K562 (cell line): Measurements from ENCODE around the gene PPARG. TPM values are rescaled to one million over a fixed set of nuclear protein-coding genes. Genes with fewer than 3 reads are reported as not detected.

Source experiments
- ATAC-seq: fragments of 200-7000 bp; cut with Tn5 transposase; 3 replicates; pipeline ENCODE4 v1.9.1; 2020; ENCODE audit warnings: moderate library complexity
- BruUV-seq: library from RNA; stranded (reverse); fragments of 400-500 nt; replicated peaks from 2 replicates; lab custom pipeline; 2021; lab: Mats Ljungman, UMichigan
- CTCF ChIA-PET: fragments of 300-600 bp; formaldehyde crosslinking; extraction: SDS; loops from one replicate; lab custom pipeline; 2021; ENCODE audit warnings: low intra/inter-chr PET ratio; lab: Yijun Ruan, JAX
- POLR2A ChIA-PET: fragments of 300-600, 350-650 bp; sonication (Branson Sonifier 250); formaldehyde crosslinking; extraction: SDS; loops from one replicate; lab custom pipeline; 2021; ENCODE audit warnings: antibody characterized with exemption, inconsistent platforms; lab: Yijun Ruan, JAX
- DNase-seq, 4 experiments: peaks; one replicate each; pipeline versions ENCODE4 v3.0.0 to v3.0.0-alpha.2; 2011 to 2018; ENCODE audit warnings: low spot score in 3 of 4, mixed read lengths in 3 of 4; ENCODE audit errors: extremely low read depth in 1 of 4
- FAIRE-seq: peaks from 2 replicates; lab custom pipeline; 2011; peaks lifted over from hg19 to GRCh38; lab: Jason Lieb, UNC
- H2AFZ ChIP-seq: 2 replicates; pipeline ENCODE4 v1.6.0; 2011; ENCODE audit warnings: low read depth, low read length, control low read depth, inconsistent platforms
- H3K27ac ChIP-seq: fragments of 200-600 bp; 3 replicates; pipeline ENCODE4 v1.8.0; 2011; ENCODE audit warnings: low read depth, mild to moderate bottlenecking, control low read depth, inconsistent platforms, low read length, moderate library complexity, mixed read lengths; ENCODE audit errors: extremely low read depth
- H3K27me3 ChIP-seq, 2 experiments: fragments of 300-600 bp in 1 of 2; 2 replicates in 1 of 2; 3 replicates in 1 of 2; pipeline versions ENCODE4 v1.6.0 to v1.8.0; 2011; ENCODE audit warnings: inconsistent platforms in 2 of 2, low read length in 2 of 2, mild to moderate bottlenecking in 1 of 2, mixed read lengths in 1 of 2, moderate library complexity in 1 of 2; ENCODE audit not compliant: control insufficient read depth in 2 of 2, insufficient read depth in 2 of 2
- H3K36me3 ChIP-seq: fragments of 300-600 bp; 3 replicates; pipeline ENCODE4 v1.8.0; 2011; ENCODE audit warnings: mild to moderate bottlenecking, low read length, inconsistent platforms; ENCODE audit not compliant: control insufficient read depth, insufficient read depth
- H3K4me1 ChIP-seq, 2 experiments: fragments of 200-600 bp in 1 of 2; replicated peaks in 1 of 2; 2 replicates in 1 of 2; 3 replicates in 1 of 2; pipeline versions ENCODE4 v1.5.1 to v1.8.0; 2011; ENCODE audit warnings: inconsistent platforms in 2 of 2, low read length in 2 of 2, mild to moderate bottlenecking in 1 of 2, mixed read lengths in 1 of 2, moderate library complexity in 1 of 2; ENCODE audit not compliant: control insufficient read depth in 2 of 2, insufficient read depth in 2 of 2
- H3K4me2 ChIP-seq: 2 replicates; pipeline ENCODE4 v1.6.1; 2011; ENCODE audit warnings: low read length, control low read depth, inconsistent platforms, mixed read lengths; ENCODE audit not compliant: insufficient read depth
- H3K4me3 ChIP-seq: fragments of 200-600 bp; sonication (generic), shearing (Covaris generic); 2 replicates; pipeline ENCODE4 v1.5.1; 2016; ENCODE audit warnings: control low read depth, inconsistent platforms
- H3K79me2 ChIP-seq: fragments of 200-600 bp; 3 replicates; pipeline ENCODE4 v1.8.0; 2011; ENCODE audit warnings: low read length, inconsistent platforms; ENCODE audit not compliant: control insufficient read depth, insufficient read depth
- H3K9ac ChIP-seq, 2 experiments: 2 replicates each; pipeline versions ENCODE4 v1.6.0 to v1.6.1; 2011; ENCODE audit warnings: low read depth in 2 of 2, low read length in 2 of 2, control low read depth in 1 of 2, inconsistent platforms in 1 of 2, mild to moderate bottlenecking in 1 of 2, mixed read lengths in 1 of 2; ENCODE audit not compliant: insufficient read depth in 1 of 2
- H3K9me1 ChIP-seq: one replicate; pipeline ENCODE4 v1.6.0; 2011; ENCODE audit warnings: inconsistent platforms, mild to moderate bottlenecking, low read length, moderate library complexity; ENCODE audit not compliant: control insufficient read depth, insufficient read depth
- H3K9me3 ChIP-seq: replicated peaks from 2 replicates; pipeline ENCODE4 v1.5.1; 2011; ENCODE audit warnings: low read depth, low read length, inconsistent platforms; ENCODE audit not compliant: control insufficient read depth, insufficient read depth
- H4K20me1 ChIP-seq: replicated peaks from 2 replicates; pipeline ENCODE4 v1.6.1; 2011; ENCODE audit warnings: low read length, inconsistent platforms, mixed read lengths; ENCODE audit not compliant: control insufficient read depth, insufficient read depth
- BCL6 ChIP-seq: fragments of 250-450 bp; sonication (Bioruptor Pico); IDR thresholded peaks from 2 replicates; pipeline ENCODE4 v1.4.0; 2020
- BRF1 ChIP-seq: IDR thresholded peaks from 3 replicates; pipeline ENCODE4 v1.6.1; 2011; ENCODE audit warnings: borderline replicate concordance, mild to moderate bottlenecking; ENCODE audit not compliant: insufficient read length; ENCODE audit errors: extremely low read depth
- CREB5 ChIP-seq: fragments of 250-450 bp; sonication (Bioruptor Pico); IDR thresholded peaks from 2 replicates; pipeline ENCODE4 v1.5.0; 2020; ENCODE audit warnings: mild to moderate bottlenecking
- GATAD2A ChIP-seq: fragments of 450-650 bp; IDR thresholded peaks from 2 replicates; pipeline ENCODE4 v1.6.1; 2017
- HMGXB4 ChIP-seq: sonication (generic); formaldehyde crosslinking; IDR thresholded peaks from 2 replicates; pipeline ENCODE4 v1.8.1; 2023; ENCODE audit warnings: mild to moderate bottlenecking, missing genetic modification reagents
- PHTF2 ChIP-seq: fragments of 250-450 bp; sonication (Bioruptor Pico); IDR thresholded peaks from 2 replicates; pipeline ENCODE4 v1.5.0; 2021; ENCODE audit warnings: mild to moderate bottlenecking
- PTRF ChIP-seq: fragments of 450-650 bp; IDR thresholded peaks from 2 replicates; pipeline ENCODE4 v1.6.1; 2016; ENCODE audit warnings: mild to moderate bottlenecking, missing genetic modification characterization, missing compliant biosample characterization
- RREB1 ChIP-seq: fragments of 250-450 bp; sonication (Bioruptor Pico); IDR thresholded peaks from 2 replicates; pipeline ENCODE4 v1.4.0; 2020
- ZBTB49 ChIP-seq: sonication (generic); formaldehyde crosslinking; IDR thresholded peaks from 2 replicates; pipeline ENCODE4 v1.8.0; 2022; ENCODE audit warnings: missing genetic modification reagents, mild to moderate bottlenecking, borderline replicate concordance
- ZNF184 ChIP-seq: sonication (generic); formaldehyde crosslinking; IDR thresholded peaks from 2 replicates; pipeline ENCODE4 v1.5.0; 2020; ENCODE audit warnings: missing genetic modification reagents
- ZNF668 ChIP-seq: fragments of 250-450 bp; sonication (Bioruptor Pico); IDR thresholded peaks from 2 replicates; pipeline ENCODE4 v1.8.0; 2022; ENCODE audit warnings: mild to moderate bottlenecking, inconsistent platforms
- WGBS: fragments of 100-300 bp; shearing (Covaris generic); methylation state at CpG from one replicate; pipeline ENCODE4 v1.1.6; 2016; ENCODE audit warnings: low coverage, mixed read lengths; ENCODE audit not compliant: insufficient coverage; ENCODE audit errors: missing lambda C conversion rate; 5-methylcytosine and 5-hydroxymethylcytosine counted together
- in situ Hi-C: fragments of 300-500 bp; cut with MboI; formaldehyde crosslinking; loops from 4 replicates; pipeline ENCODE4 v1.15.0; 2018; ENCODE audit warnings: inconsistent platforms, mixed read lengths
- intact Hi-C: fragments of 100-400 bp; cut with micrococcal nuclease; formaldehyde crosslinking; loops from 2 replicates; pipeline ENCODE4 v1.14.2; 2022
- polyA plus RNA-seq, 8 experiments: library from polyadenylated mRNA; depleted of rRNA in 4 of 8; stranded (reverse) in 5 of 8; unstranded in 3 of 8; fragments of >200 nt; fragmentation: Nextera tagmentation in 2 of 8; fragmentation: Illumina TruSeq in 1 of 8; extraction: Ambion mirVana in 2 of 8; extraction: Trizol in 1 of 8; gene quantifications; 2 replicates each; pipeline versions ENCODE4 v1.2.1 to v1.2.3, GENCODE V29; 2011 to 2014; ENCODE audit warnings: inconsistent platforms in 1 of 8, missing spikeins in 1 of 8
- total RNA-seq, 7 experiments: library from RNA; depleted of rRNA in 6 of 7; stranded (reverse); fragments of >200 nt in 6 of 7; fragmentation: Illumina TruSeq in 2 of 7; extraction: Trizol in 2 of 7; gene quantifications; 2 replicates each; pipeline versions ENCODE4 v1.2.1 to v1.2.3, GENCODE V29; 2011 to 2021; ENCODE audit warnings: low replicate concordance in 1 of 7

The PPARG gene
- total and polyA plus RNA-seq, 9 of the 15 experiments (the other 6 are each of a cell fraction or from before 2014, with no cell fraction given), result not detected

- Histone ChIP-seq H2AFZ (no peak overlapping the region), H3K79me2 (no peaks in the 10 kb centered on the region), H3K36me3 (no peaks in the 10 kb centered on the region), H3K4me3 (no peak overlapping the region), H3K27ac (no peak overlapping the region), H3K27me3 (0 out of 5 replicates have a peak, but pooled peaks cover 6 to 7% of the 10 kb centered on the region in 2 experiments), H3K4me2 (no peak overlapping the region), H3K9me3 (no peaks in the 10 kb centered on the region), H3K4me1 (no peaks in the 10 kb centered on the region), H3K9me1 (no peaks in the 10 kb centered on the region), H3K9ac (no peak overlapping the region), H4K20me1 (no peaks in the 10 kb centered on the region)
- WGBS, result 2% methylated on average over 5 of the region's 5 CpGs
- in situ Hi-C loops, result no loop called here
- FAIRE-seq, result no peak
- no TSS peak for BruUV-seq
- POLR2A ChIA-PET, result no interaction called here
- DNase-seq, result no peak
- no peak for ATAC-seq
- CTCF ChIA-PET, result no interaction called here
- intact Hi-C loops, result no loop called here
- TF ChIP-seq CREB5 (CRISPR knock-in tag), result no peak
- TF ChIP-seq PHTF2 (CRISPR knock-in tag), result no peak
- TF ChIP-seq ZNF668 (CRISPR knock-in tag), result no peak
- no peak for TF ChIP-seq BCL6 (CRISPR knock-in tag)
- TF ChIP-seq ZNF184 (CRISPR knock-in tag), result no peak
- no peak for TF ChIP-seq ZBTB49 (CRISPR knock-in tag)
- TF ChIP-seq HMGXB4, result no peak
- TF ChIP-seq RREB1 (CRISPR knock-in tag), result no peak
- no peak for TF ChIP-seq PTRF (tag)
- no peak for TF ChIP-seq GATAD2A
- no peak for TF ChIP-seq BRF1
These were observed 49.6 kb upstream of the PPARG start for GRCh38 chr3:12239301-12239700.
